Measurements from ENCODE around the gene GADL1.

GRCh38 chr3:30741889-30742288 is 152.6 kb downstream of the GADL1 start:
- TF ChIP-seq CTCF (IDR thresholded peaks at IDR 0.05) (no peak), POLR2A (IDR thresholded peaks at IDR 0.05) (no peak)
